ENCODE data around the gene COL5A1.

Gene COL5A1

DNA sequence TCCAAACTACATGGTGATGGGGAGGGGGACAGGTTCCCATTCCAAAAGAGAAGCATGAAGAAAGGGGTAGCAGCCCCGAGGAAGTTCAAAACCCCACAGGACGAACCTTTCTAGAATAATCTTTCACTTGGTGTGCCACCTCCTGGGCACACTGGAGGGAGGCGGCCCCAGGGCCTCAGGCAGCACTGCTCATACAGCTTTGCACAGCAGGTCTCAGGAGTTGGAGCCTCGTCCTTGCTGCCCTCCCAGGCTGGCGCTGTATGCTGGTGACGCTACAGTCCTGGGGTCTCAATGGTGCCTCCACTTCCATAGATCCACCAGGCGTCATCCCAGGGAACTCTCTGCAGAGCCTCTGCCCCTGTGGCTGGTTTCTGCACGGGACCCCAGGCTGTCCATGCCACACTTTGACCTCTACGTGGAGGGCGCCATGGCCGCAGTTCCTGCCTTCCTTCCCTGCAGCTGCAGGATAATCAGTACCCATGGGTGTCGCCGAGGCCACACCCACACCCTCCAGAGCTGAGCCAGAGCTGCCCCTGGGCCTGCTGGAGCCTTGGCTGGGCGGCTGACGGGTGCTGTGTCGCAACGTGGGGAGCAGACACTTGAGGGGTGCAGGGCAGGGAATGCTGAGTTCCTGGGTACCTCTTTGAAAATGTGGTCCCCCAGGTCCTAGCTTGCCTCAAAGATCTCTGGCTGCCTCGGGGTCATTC, 95.3 kb downstream of the COL5A1 start:
- no peak for TF ChIP-seq PPARA (CRISPR knock-in tag; IDR thresholded peaks at IDR 0.05; ENCODE audit: borderline replicate concordance)
- TF ChIP-seq, protein P1, sequence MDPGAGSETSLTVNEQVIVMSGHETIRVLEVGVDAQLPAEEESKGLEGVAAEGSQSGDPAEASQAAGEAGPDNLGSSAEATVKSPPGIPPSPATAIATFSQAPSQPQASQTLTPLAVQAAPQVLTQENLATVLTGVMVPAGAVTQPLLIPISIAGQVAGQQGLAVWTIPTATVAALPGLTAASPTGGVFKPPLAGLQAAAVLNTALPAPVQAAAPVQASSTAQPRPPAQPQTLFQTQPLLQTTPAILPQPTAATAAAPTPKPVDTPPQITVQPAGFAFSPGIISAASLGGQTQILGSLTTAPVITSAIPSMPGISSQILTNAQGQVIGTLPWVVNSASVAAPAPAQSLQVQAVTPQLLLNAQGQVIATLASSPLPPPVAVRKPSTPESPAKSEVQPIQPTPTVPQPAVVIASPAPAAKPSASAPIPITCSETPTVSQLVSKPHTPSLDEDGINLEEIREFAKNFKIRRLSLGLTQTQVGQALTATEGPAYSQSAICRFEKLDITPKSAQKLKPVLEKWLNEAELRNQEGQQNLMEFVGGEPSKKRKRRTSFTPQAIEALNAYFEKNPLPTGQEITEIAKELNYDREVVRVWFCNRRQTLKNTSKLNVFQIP (CRISPR knock-in tag; IDR thresholded peaks at IDR 0.05; ENCODE audit: borderline replicate concordance, low read depth): no peak
- TF ChIP-seq ESRRG (CRISPR knock-in tag; IDR thresholded peaks at IDR 0.05): no peak
- no peak for TF ChIP-seq ZFP3 (CRISPR knock-in tag; IDR thresholded peaks at IDR 0.05)
- TF ChIP-seq TOX (CRISPR knock-in tag; IDR thresholded peaks at IDR 0.05; ENCODE audit: borderline replicate concordance): no peak
- TF ChIP-seq ZNF70 (CRISPR knock-in tag; IDR thresholded peaks at IDR 0.05): no peak
- no peak for TF ChIP-seq OSR1 (CRISPR knock-in tag; IDR thresholded peaks at IDR 0.05)
- no peak for ATAC-seq

- no peak for ATAC-seq
- TF ChIP-seq BACH2 (CRISPR knock-in tag; IDR thresholded peaks at IDR 0.05; ENCODE audit: borderline replicate concordance) (no peak), GLIS3 (CRISPR knock-in tag; IDR thresholded peaks at IDR 0.05) (no peak), TSHZ2 (CRISPR knock-in tag; IDR thresholded peaks at IDR 0.05) (no peak), TCF4 (CRISPR knock-in tag; IDR thresholded peaks at IDR 0.05; ENCODE audit: borderline replicate concordance) (no peak), ZNF565 (CRISPR knock-in tag; conservative IDR thresholded peaks at IDR 0.05; ENCODE audit: low read depth) (no peak), ZNF8 (CRISPR knock-in tag; IDR thresholded peaks at IDR 0.05) (no peak), ISL1 (CRISPR knock-in tag; IDR thresholded peaks at IDR 0.05) (no peak), RARB (CRISPR knock-in tag; IDR thresholded peaks at IDR 0.05) (no peak)
- TF ChIP-seq, protein P2, sequence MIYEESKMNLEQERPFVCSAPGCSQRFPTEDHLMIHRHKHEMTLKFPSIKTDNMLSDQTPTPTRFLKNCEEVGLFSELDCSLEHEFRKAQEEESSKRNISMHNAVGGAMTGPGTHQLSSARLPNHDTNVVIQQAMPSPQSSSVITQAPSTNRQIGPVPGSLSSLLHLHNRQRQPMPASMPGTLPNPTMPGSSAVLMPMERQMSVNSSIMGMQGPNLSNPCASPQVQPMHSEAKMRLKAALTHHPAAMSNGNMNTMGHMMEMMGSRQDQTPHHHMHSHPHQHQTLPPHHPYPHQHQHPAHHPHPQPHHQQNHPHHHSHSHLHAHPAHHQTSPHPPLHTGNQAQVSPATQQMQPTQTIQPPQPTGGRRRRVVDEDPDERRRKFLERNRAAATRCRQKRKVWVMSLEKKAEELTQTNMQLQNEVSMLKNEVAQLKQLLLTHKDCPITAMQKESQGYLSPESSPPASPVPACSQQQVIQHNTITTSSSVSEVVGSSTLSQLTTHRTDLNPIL (CRISPR knock-in tag; IDR thresholded peaks at IDR 0.05; ENCODE audit: low read depth): no peak
Measured at GRCh38 chr9:134737842-134738580, 96.4 kb downstream of the COL5A1 start.

- peak; percentile 75 for ATAC-seq
Measured at GRCh38 chr9:134738869-134739659, 97.5 kb downstream of the COL5A1 start.

GRCh38 chr9:134739660-134739968, 98.0 kb downstream of the COL5A1 start:
- no peak for ATAC-seq
- no peak for TF ChIP-seq SNAI2 (CRISPR knock-in tag; IDR thresholded peaks at IDR 0.05)
- no peak for TF ChIP-seq TCF4 (CRISPR knock-in tag; IDR thresholded peaks at IDR 0.05; ENCODE audit: borderline replicate concordance)
- TF ChIP-seq ZFP3 (CRISPR knock-in tag; IDR thresholded peaks at IDR 0.05): no peak
- TF ChIP-seq ESRRG (CRISPR knock-in tag; IDR thresholded peaks at IDR 0.05): no peak
- TF ChIP-seq, protein P2 (CRISPR knock-in tag; IDR thresholded peaks at IDR 0.05; ENCODE audit: low read depth): no peak
- no peak for TF ChIP-seq ARNTL (CRISPR knock-in tag; IDR thresholded peaks at IDR 0.05; ENCODE audit: borderline replicate concordance, low read depth)
- TF ChIP-seq, protein P3, sequence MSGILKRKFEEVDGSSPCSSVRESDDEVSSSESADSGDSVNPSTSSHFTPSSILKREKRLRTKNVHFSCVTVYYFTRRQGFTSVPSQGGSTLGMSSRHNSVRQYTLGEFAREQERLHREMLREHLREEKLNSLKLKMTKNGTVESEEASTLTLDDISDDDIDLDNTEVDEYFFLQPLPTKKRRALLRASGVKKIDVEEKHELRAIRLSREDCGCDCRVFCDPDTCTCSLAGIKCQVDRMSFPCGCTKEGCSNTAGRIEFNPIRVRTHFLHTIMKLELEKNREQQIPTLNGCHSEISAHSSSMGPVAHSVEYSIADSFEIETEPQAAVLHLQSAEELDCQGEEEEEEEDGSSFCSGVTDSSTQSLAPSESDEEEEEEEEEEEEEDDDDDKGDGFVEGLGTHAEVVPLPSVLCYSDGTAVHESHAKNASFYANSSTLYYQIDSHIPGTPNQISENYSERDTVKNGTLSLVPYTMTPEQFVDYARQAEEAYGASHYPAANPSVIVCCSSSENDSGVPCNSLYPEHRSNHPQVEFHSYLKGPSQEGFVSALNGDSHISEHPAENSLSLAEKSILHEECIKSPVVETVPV (CRISPR knock-in tag; IDR thresholded peaks at IDR 0.05): no peak

More at GRCh38 chr9:134738869-134739659, 97.5 kb downstream of the COL5A1 start:
- TF ChIP-seq TCF4 (CRISPR knock-in tag; IDR thresholded peaks at IDR 0.05; ENCODE audit: borderline replicate concordance) (no peak), ZFP30 (CRISPR knock-in tag; IDR thresholded peaks at IDR 0.05) (no peak), TOX (CRISPR knock-in tag; IDR thresholded peaks at IDR 0.05; ENCODE audit: borderline replicate concordance) (no peak)
- TF ChIP-seq, protein P3 (CRISPR knock-in tag; IDR thresholded peaks at IDR 0.05): no peak

Data from SK-N-SH treated with all-trans-retinoic acid at 6 μM for 48 hours (cell line).